Endothelial cell of umbilical vein (primary cell): ENCODE results near the gene GSE1. TPM values are rescaled to one million over a fixed set of nuclear protein-coding genes. Genes with fewer than 3 reads are reported as not detected.

Experiments used
- BruUV-seq: library from RNA; stranded (reverse); fragments of 400-500 nt; replicated peaks from 2 replicates; lab custom pipeline; 2021; lab: Mats Ljungman, UMichigan
- CTCF ChIA-PET: fragments of 300-600, 350-600 bp; sonication (Branson Sonifier 250); formaldehyde crosslinking; loops from one replicate; lab custom pipeline; 2021; ENCODE audit warnings: antibody characterized with exemption, inconsistent platforms; lab: Charles Lee
- POLR2A ChIA-PET: fragments of 300-600, 350-600 bp; sonication (Branson Sonifier 250); formaldehyde crosslinking; loops from one replicate; lab custom pipeline; 2021; ENCODE audit warnings: antibody characterized with exemption, inconsistent platforms; lab: Charles Lee
- DNase-seq: peaks from one replicate; pipeline ENCODE4 v3.0.0-alpha.2; 2011; ENCODE audit warnings: low read depth, low spot score
- FAIRE-seq: peaks from 2 replicates; lab custom pipeline; 2011; peaks lifted over from hg19 to GRCh38; lab: Jason Lieb, UNC
- H2AFZ ChIP-seq: 2 replicates; pipeline ENCODE4 v1.6.0; 2012; ENCODE audit warnings: low read depth, low read length, control low read depth, inconsistent platforms
- H3K27ac ChIP-seq: 2 replicates; pipeline ENCODE4 v1.5.1; 2011; ENCODE audit warnings: low read depth, mild to moderate bottlenecking, control low read depth, low read length, moderate library complexity; ENCODE audit not compliant: insufficient read depth
- H3K27me3 ChIP-seq, 2 experiments: 2 replicates each; pipeline versions ENCODE4 v1.6.0 to v1.6.1; 2011; ENCODE audit warnings: low read length in 2 of 2, mixed read lengths in 1 of 2; ENCODE audit not compliant: control insufficient read depth in 2 of 2, insufficient read depth in 2 of 2
- H3K36me3 ChIP-seq, 2 experiments: 2 replicates in 1 of 2; 3 replicates in 1 of 2; pipeline ENCODE4 v1.5.1; 2011; ENCODE audit warnings: low read length in 2 of 2, mild to moderate bottlenecking in 1 of 2, moderate library complexity in 1 of 2; ENCODE audit not compliant: control insufficient read depth in 2 of 2, insufficient read depth in 2 of 2; ENCODE audit errors: extremely low read depth in 1 of 2
- H3K4me1 ChIP-seq: 3 replicates; pipeline ENCODE4 v1.5.1; 2011; ENCODE audit warnings: mild to moderate bottlenecking, low read length; ENCODE audit not compliant: control insufficient read depth, insufficient read depth; ENCODE audit errors: extremely low read depth
- H3K4me2 ChIP-seq: 2 replicates; pipeline ENCODE4 v1.6.1; 2011; ENCODE audit warnings: low read length, control low read depth, mixed read lengths; ENCODE audit not compliant: insufficient read depth
- H3K4me3 ChIP-seq, 3 experiments: fragments of 200-600 bp in 1 of 3; sonication (generic), shearing (Covaris generic) in 1 of 3; replicated peaks in 1 of 3; 2 replicates each; pipeline ENCODE4 v1.5.1; 2011 to 2016; ENCODE audit warnings: control low read depth in 3 of 3, low read length in 3 of 3, mild to moderate bottlenecking in 2 of 3, inconsistent platforms in 1 of 3, low read depth in 1 of 3, moderate library complexity in 1 of 3; ENCODE audit not compliant: insufficient read depth in 1 of 3
- H3K79me2 ChIP-seq: 2 replicates; pipeline ENCODE4 v1.6.0; 2012; ENCODE audit warnings: low read length, inconsistent platforms; ENCODE audit not compliant: control insufficient read depth, insufficient read depth
- H3K9ac ChIP-seq: replicated peaks from 2 replicates; pipeline ENCODE3; 2011; ENCODE audit warnings: low read length, control low read depth; ENCODE audit not compliant: insufficient read depth; ENCODE audit errors: extremely low read depth
- H3K9me1 ChIP-seq: replicated peaks from 3 replicates; pipeline ENCODE4 v1.6.0; 2011; ENCODE audit warnings: mild to moderate bottlenecking, low read length; ENCODE audit not compliant: control insufficient read depth, insufficient read depth; ENCODE audit errors: extremely low read depth
- H3K9me3 ChIP-seq: replicated peaks from 2 replicates; pipeline ENCODE4 v1.5.1; 2012; ENCODE audit warnings: low read length, inconsistent platforms; ENCODE audit not compliant: control insufficient read depth, insufficient read depth
- H4K20me1 ChIP-seq: replicated peaks from 2 replicates; pipeline ENCODE3; 2011; ENCODE audit warnings: mild to moderate bottlenecking, low read length; ENCODE audit not compliant: control insufficient read depth, insufficient read depth; ENCODE audit errors: extremely low read depth
- CTCF ChIP-seq, 2 donors: IDR thresholded peaks; 1 replicate in 1 of 2; 2 replicates in 1 of 2; pipeline ENCODE4 v1.5.1; 2011; ENCODE audit warnings: low read length in 2 of 2, mild to moderate bottlenecking in 2 of 2, moderate library complexity in 2 of 2, control low read depth in 1 of 2, inconsistent platforms in 1 of 2, low read depth in 1 of 2; ENCODE audit not compliant: insufficient read depth in 1 of 2; ENCODE audit errors: extremely low read depth in 1 of 2
- EZH2 ChIP-seq: IDR thresholded peaks from 2 replicates; pipeline ENCODE4 v1.6.1; 2012; ENCODE audit warnings: borderline replicate concordance, low read depth, mild to moderate bottlenecking, moderate library complexity, low read length, inconsistent platforms; ENCODE audit not compliant: severe bottlenecking
- FOS ChIP-seq: IDR thresholded peaks from 2 replicates; pipeline ENCODE4 v1.6.1; 2011; ENCODE audit warnings: mild to moderate bottlenecking, low read length, moderate library complexity, borderline replicate concordance; ENCODE audit not compliant: insufficient read depth
- GATA2 ChIP-seq: IDR thresholded peaks from 2 replicates; pipeline ENCODE4 v1.7.0; 2011; ENCODE audit warnings: low read depth, mild to moderate bottlenecking, moderate library complexity, mixed read lengths, low read length; ENCODE audit not compliant: insufficient read length, insufficient read depth
- JUN ChIP-seq: IDR thresholded peaks from 2 replicates; pipeline ENCODE4 v1.6.1; 2011; ENCODE audit warnings: borderline replicate concordance, low read depth; ENCODE audit not compliant: insufficient read length, insufficient read depth
- MAX ChIP-seq: IDR thresholded peaks from 2 replicates; pipeline ENCODE4 v1.6.1; 2011; ENCODE audit not compliant: insufficient read depth, insufficient read length
- MYC ChIP-seq: IDR thresholded peaks from one replicate; pipeline ENCODE4 v1.6.1; 2011; ENCODE audit warnings: mild to moderate bottlenecking, low read depth, low read length
- POLR2A ChIP-seq: IDR thresholded peaks from 2 replicates; pipeline ENCODE4 v1.6.1; 2012; ENCODE audit warnings: low read depth, mild to moderate bottlenecking, control low read depth, low read length
- POLR2AphosphoS5 ChIP-seq: IDR thresholded peaks from 2 replicates; pipeline ENCODE4 v1.6.1; 2012; ENCODE audit warnings: low read depth, mild to moderate bottlenecking, control low read depth, low read length, moderate library complexity; ENCODE audit not compliant: insufficient read depth
- dilution Hi-C: fragments of 300-500 bp; cut with MboI; formaldehyde crosslinking; loops from one replicate; pipeline ENCODE4 v1.15.0; 2019; ENCODE audit warnings: low sequenced_read_pairs; ENCODE audit not compliant: extremely low pct_ligation_motif_present
- intact Hi-C: fragments of 100-400 bp; cut with micrococcal nuclease; formaldehyde crosslinking; loops from one replicate; pipeline ENCODE4 v1.10.0; 2022
- polyA plus RNA-seq, 4 experiments: library from polyadenylated mRNA; depleted of rRNA in 3 of 4; stranded (reverse) in 3 of 4; unstranded in 1 of 4; fragments of >200 nt; gene quantifications; 2 replicates each; pipeline versions ENCODE4 v1.2.1 to v1.2.3, GENCODE V29; 2011 to 2012; ENCODE audit warnings: missing spikeins in 1 of 4
- total RNA-seq: library from RNA; stranded (reverse); gene quantifications from 2 replicates; pipeline ENCODE4 v1.2.3, GENCODE V29; 2021

The GSE1 gene
- total and polyA plus RNA-seq, 2 donors (not counting 3 experiments of a cell fraction or from before 2014, with no cell fraction given) = 4.2 to 18.3 TPM

- no peak for DNase-seq
- H4K20me1 ChIP-seq = no peaks in the 10 kb centered on the region
- no peak for FAIRE-seq
- no peak overlapping the region for H3K4me3 ChIP-seq
- POLR2A ChIA-PET = no interaction called here
- H3K4me1 ChIP-seq = no peaks in the 10 kb centered on the region
- intact Hi-C loops = no loop called here
- no peaks in the 10 kb centered on the region for H3K9me3 ChIP-seq
- TF ChIP-seq GATA2 (no peak), POLR2A (no peak), MYC (no peak), FOS (no peak), CTCF (IDR thresholded peaks at IDR 0.05; ENCODE audit: extremely low read depth in 1 of 2, insufficient read depth in 1 of 2, low read depth in 1 of 2, low read length in 2 of 2) (no peak), POLR2AphosphoS5 (no peak), EZH2 (no peak), JUN (no peak), MAX (no peak)
- dilution Hi-C loops = no loop called here
- H3K9me1 ChIP-seq = no peaks in the 10 kb centered on the region
- H3K79me2 ChIP-seq = no peaks in the 10 kb centered on the region
- no peaks in the 10 kb centered on the region for H3K36me3 ChIP-seq
- no TSS peak for BruUV-seq
- no peak overlapping the region for H2AFZ ChIP-seq
- CTCF ChIA-PET = no interaction called here
- H3K27ac ChIP-seq = no peak overlapping the region
- H3K27me3 ChIP-seq = no peaks in the 10 kb centered on the region
- no peak overlapping the region for H3K4me2 ChIP-seq
- H3K9ac ChIP-seq = no peak overlapping the region
Measured at GRCh38 chr16:85651629-85652430, 38.7 kb downstream of the GSE1 start.
